ENCODE data around the gene GGA1. TPM values are rescaled to one million over a fixed set of nuclear protein-coding genes. Genes with fewer than 3 reads are reported as not detected.

Gene GGA1
- total RNA-seq, 1 donor from 2014 or later, result 56.1 TPM

DNA sequence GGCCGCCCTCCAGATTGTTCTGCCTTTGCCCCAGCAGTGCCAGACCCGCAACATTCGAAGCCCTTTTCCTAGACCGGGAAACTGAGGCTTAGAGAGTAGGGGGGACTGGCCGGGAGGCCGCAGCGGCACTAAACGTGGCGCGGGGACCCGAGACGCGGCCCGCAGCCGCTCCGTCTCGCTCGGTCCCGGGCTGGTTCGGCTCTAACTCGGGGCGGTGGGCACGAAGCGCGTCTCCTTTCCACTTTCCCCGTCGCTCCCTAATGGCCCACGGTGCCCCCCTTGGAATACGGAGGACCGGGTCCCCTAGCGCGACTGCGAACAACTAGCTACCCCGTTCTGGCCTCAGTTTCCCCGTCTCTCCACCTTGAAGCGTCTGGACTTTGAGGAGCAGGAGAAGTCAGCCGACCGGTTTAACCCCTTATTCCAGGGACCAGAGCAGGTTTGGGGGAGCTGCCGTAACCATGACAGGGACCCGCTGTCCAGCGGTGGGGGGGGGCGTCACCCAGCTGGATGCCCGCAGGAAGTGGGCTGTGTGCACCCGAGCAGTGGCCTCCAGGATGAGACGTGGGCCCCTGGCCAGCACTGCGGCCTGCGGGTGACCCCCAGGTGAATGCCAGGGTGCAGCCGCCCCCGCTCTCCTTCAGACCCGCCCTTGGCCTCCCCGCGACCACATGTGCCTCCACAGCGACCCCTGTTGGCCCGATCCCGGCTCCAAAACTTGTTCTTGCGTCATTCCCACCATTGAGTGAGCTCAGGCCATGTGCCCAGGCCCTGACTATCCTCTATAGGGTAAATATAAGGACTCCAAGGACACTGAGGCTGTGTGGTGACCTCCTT, 47.2 kb upstream of the GGA1 start:
- DNase-seq (ENCODE audit: extremely low spot score, unreplicated experiment), result peak; percentile 95
- Mint-ChIP-seq H3K4me1 (ENCODE audit: unreplicated experiment) (peaks cover 71% of the 10 kb centered on the region), H3K27me3 (ENCODE audit: unreplicated experiment) (no peaks in the 10 kb centered on the region), H3K27ac (ENCODE audit: unreplicated experiment) (peak overlapping the region; percentile 83), H3K9me3 (ENCODE audit: unreplicated experiment) (no peaks in the 10 kb centered on the region), H3K36me3 (ENCODE audit: unreplicated experiment) (peaks cover 9% of the 10 kb centered on the region), H3K4me3 (ENCODE audit: unreplicated experiment) (peak overlapping the region; percentile 86)
- TF ChIP-seq, protein P1, sequence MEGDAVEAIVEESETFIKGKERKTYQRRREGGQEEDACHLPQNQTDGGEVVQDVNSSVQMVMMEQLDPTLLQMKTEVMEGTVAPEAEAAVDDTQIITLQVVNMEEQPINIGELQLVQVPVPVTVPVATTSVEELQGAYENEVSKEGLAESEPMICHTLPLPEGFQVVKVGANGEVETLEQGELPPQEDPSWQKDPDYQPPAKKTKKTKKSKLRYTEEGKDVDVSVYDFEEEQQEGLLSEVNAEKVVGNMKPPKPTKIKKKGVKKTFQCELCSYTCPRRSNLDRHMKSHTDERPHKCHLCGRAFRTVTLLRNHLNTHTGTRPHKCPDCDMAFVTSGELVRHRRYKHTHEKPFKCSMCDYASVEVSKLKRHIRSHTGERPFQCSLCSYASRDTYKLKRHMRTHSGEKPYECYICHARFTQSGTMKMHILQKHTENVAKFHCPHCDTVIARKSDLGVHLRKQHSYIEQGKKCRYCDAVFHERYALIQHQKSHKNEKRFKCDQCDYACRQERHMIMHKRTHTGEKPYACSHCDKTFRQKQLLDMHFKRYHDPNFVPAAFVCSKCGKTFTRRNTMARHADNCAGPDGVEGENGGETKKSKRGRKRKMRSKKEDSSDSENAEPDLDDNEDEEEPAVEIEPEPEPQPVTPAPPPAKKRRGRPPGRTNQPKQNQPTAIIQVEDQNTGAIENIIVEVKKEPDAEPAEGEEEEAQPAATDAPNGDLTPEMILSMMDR (IDR thresholded peaks at IDR 0.05), result peak; percentile 82

DNA sequence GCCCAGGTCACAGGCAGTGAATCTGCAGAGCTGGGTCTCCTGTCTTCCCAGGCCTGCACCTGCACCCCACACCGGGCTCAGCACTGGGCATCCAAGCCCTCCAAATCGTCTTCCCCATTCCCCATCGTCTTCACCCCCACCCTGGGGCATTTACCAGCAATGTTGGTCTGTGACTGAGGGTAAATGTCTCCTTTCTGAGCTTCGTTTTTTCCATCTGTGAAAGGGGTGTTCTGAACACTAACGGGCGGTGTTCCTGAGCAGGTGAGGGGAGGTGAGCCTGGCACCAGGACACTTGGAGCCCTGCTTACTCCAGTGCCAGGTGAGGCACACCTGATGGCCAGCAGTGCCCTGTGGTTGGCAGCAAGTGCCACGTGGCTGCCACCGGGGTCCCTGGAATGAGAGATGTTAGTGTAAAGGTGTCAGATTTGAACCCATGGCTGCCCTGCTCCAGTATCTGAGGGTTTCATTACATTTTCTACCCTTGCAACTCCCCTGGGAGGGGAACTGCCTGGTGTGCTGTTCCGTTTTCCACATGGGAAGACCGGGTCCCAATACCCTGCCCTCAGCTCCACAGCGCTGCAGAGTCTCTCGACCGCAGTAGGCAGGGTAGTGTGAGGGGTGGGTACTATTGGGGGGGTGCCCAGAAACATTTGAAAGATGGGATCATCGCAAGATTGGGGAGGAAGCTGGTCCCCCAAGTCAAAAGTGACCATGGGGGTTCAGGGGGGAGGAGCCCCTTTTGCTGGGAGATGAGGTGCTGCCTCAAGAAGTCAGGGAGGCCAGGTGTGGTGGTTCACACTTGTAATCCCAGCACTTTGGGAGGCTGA, 46.4 kb upstream of the GGA1 start:
- TF ChIP-seq, protein P1 (IDR thresholded peaks at IDR 0.05), result no peak
- Mint-ChIP-seq H3K36me3 (ENCODE audit: unreplicated experiment) (peaks cover 13% of the 10 kb centered on the region), H3K4me3 (ENCODE audit: unreplicated experiment) (peak overlapping the region; percentile 86), H3K27ac (ENCODE audit: unreplicated experiment) (peak overlapping the region; percentile 83), H3K27me3 (ENCODE audit: unreplicated experiment) (no peaks in the 10 kb centered on the region), H3K9me3 (ENCODE audit: unreplicated experiment) (no peaks in the 10 kb centered on the region), H3K4me1 (ENCODE audit: unreplicated experiment) (peaks cover 68% of the 10 kb centered on the region)
- no peak for DNase-seq (ENCODE audit: extremely low spot score, unreplicated experiment)

DNA sequence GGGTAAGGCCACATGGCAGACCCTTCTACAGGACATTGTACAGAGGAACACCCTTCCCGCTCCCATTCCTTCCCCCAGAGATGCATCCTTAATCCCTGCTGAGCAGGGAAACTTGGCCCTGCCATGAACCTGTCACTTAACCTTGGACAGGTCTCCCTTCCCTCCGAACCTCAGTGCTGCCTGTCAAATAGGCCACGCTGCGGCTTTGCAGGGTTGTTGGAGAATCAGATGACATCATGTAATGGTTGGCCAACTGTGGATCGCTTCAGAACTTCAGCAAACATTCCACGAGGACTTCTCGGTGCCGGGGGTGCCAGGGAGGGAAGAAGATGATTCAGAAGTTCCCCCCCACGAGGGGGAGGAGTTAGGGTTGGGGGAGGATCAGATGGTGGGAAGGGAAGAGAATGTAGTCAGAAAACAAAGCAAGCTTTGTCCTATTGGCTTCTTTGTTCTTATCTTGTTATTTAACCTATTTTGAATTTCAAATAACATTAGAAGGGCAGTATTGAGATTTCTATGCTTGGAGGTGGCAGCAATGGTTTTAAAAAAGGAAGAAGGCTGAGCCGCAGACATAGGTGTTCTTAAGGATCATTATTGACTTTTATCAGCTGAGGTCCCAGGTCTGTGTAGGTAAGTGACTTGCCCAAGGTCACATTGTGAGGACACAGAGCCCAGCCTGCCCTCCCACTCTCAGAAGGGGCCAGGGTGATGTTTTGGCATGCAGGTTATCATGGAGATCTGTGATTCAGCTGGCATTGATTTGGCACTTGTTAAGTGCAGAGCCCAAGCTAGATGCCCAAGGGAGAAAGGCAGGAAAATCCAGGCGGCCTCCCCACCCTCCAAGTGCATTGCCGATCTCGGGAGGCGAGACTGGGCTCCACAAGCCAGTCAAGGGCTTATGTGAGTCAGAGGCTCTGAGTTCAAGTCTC, 45.2 kb upstream of the GGA1 start:
- Mint-ChIP-seq H3K27ac (ENCODE audit: unreplicated experiment) (peak overlapping the region; percentile 83), H3K4me3 (ENCODE audit: unreplicated experiment) (peak overlapping the region; percentile 86), H3K27me3 (ENCODE audit: unreplicated experiment) (no peaks in the 10 kb centered on the region), H3K4me1 (ENCODE audit: unreplicated experiment) (peaks cover 67% of the 10 kb centered on the region), H3K36me3 (ENCODE audit: unreplicated experiment) (peaks cover 19% of the 10 kb centered on the region), H3K9me3 (ENCODE audit: unreplicated experiment) (no peaks in the 10 kb centered on the region)
- DNase-seq (ENCODE audit: extremely low spot score, unreplicated experiment), result peak; percentile 86
- TF ChIP-seq, protein P1 (IDR thresholded peaks at IDR 0.05), result no peak

DNA sequence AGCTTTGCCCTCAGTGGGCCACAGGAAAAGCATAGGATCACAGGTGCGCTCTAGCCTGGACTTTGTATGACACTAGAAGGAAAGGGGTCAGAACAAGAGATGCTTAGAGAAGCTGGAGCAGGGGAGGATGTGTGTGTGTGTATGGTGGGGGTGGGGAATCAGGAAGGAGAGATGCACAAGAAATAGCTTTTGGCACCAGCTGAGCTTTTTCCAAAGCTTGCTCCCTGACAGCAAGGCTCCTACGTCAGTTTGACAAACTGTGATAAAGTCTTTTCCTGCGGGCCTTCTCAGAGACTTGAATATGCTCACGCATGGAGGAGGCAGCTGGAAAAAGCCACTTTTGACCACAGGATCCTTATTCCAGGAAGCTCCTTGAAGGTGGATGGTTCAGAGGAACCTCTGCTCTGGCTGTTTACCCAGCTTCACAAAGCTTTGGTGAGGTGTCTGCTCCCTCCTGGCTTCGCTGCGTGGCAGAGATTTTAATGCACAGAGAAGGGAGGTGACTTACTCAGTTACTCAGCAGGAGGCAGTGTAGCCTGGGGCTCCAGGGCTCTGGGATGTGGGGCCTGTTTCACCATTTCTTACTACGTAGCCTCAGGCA, 44.4 kb upstream of the GGA1 start:
- TF ChIP-seq, protein P1 (IDR thresholded peaks at IDR 0.05), result no peak
- peak overlapping the region; percentile 83 for H3K27ac Mint-ChIP-seq (ENCODE audit: unreplicated experiment)
- peaks cover 19% of the 10 kb centered on the region for H3K36me3 Mint-ChIP-seq (ENCODE audit: unreplicated experiment)
- DNase-seq (ENCODE audit: extremely low spot score, unreplicated experiment), result no peak
- no peaks in the 10 kb centered on the region for H3K9me3 Mint-ChIP-seq (ENCODE audit: unreplicated experiment)
- H3K4me3 Mint-ChIP-seq (ENCODE audit: unreplicated experiment), result peak overlapping the region; percentile 86
- no peaks in the 10 kb centered on the region for H3K27me3 Mint-ChIP-seq (ENCODE audit: unreplicated experiment)
- H3K4me1 Mint-ChIP-seq (ENCODE audit: unreplicated experiment), result peaks cover 60% of the 10 kb centered on the region

All from osteocyte (in vitro differentiated cells).